GM21737 (cell line): Measurements from ENCODE around the gene PLEKHH1.

Source experiments
- ATAC-seq: cut with Tn5 transposase; IDR thresholded peaks from one replicate; pipeline ENCODE4 v1.9.1; 2021; ENCODE audit warnings: mild to moderate bottlenecking, moderate library complexity; ENCODE audit not compliant: unreplicated experiment

PLEKHH1 gene

DNA sequence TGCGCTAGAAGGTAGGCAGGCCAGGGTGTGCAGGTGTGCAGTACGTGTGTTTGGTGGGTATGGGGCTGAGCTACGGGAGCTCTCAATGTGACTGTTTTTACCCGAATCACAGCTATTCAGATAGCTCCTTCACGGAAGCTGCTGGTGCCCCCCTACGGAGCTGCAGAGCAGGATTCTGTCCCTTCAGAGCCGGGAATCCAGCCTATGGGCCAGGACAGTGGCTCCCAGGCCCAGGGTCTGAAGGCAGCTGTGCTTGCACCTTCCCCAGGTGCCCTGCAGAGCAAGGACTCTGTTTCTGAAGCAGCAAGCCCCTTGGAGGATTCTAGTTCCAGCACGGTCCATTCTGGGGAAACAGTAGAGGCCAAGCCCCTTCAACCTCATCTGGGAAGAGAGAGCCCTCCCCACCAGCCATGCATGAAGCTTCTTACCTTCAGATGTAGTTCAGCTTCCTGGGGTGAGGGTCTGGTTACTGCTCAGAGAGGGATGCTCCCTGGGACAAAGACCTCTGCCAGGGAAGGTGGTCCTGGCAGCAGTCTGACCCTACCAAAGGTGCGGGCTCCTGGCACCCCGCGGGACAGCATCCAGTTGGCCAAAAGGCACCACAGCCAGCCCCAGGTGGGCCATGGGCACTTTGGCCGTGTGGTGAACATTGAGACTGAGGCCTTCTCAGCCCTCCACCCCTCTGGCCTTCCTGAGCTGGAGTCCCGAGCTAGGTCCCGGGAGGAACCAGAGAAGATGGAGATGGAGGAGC, 29.1 kb downstream of the PLEKHH1 start:
- ATAC-seq = no peak

DNA sequence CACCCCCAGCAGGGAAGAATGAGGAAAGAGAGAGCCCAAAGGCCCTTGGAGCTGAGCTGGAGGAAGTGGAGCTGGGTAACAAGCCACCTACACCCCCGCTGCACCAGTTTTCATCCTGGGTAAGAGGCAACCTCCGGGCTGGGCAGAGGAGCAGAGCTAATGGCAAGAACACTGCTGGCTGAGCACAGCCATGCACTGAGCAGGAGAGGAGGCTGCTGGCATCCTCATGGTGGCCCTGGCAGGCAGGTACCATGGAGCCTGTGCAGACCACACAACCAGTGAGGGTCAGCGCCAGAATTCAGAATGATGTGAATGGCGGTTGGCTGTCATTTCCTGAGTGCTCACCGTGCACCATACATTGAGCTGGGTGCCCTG, 29.7 kb downstream of the PLEKHH1 start:
- ATAC-seq = no peak

DNA sequence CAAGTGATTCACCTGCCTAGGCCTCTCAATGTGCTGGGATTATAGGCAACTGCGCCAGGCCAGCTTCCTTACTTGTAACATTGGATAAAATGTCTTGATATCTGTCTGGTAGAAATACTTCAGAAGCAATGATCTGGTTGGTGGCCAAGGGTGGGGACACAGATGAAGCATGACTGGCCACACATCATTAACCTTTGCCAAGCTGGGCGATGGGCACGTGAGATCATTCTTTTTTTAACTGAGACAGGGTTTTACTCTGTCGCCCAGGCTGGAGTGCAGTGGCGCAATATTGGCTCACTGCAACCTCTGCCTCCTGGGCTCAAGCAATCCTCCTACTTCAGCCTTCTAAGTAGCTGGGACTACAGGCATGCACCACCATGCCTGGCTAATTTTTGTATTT, 31.1 kb downstream of the PLEKHH1 start:
- ATAC-seq = no peak

DNA sequence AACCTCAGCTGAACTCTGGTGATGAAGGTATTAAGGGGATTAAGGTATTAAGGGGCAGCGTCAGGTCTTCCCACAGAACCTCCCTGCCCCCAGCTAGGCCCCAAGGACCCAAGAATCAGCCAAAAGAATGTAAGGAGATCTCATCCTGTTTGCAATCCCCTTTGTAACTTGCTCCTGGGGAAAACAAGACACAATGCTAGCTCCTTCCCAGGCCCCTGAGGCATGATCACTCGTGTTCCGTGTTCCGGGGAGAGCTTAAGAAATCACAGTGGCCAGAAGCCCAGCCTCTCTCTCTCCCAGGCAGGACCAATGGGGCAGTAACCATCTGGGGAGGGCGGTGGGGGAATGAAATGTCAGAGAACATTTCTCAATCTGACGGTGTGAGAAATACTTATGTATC, 33.8 kb downstream of the PLEKHH1 start:
- ATAC-seq = no peak

DNA sequence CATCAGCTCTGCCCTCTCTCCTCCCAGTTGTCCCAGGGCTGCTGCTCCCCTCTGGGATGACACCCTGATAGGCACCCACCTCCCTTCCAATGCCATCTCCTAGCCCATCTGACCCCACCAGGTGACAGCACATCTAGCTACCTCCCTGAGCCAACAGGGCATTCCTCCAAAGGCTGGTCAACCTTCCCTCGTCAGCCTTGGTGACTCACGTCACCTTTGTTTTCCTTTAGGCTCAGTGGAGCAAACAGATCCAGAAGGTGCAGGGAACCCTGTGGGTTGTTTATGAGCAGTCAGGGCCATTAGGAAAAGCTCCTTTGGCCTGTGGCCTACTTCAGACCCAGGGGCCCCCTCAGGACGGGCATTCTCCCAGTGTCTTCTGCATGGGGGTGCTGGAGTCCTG, 34.6 kb downstream of the PLEKHH1 start:
- ATAC-seq = no peak

DNA sequence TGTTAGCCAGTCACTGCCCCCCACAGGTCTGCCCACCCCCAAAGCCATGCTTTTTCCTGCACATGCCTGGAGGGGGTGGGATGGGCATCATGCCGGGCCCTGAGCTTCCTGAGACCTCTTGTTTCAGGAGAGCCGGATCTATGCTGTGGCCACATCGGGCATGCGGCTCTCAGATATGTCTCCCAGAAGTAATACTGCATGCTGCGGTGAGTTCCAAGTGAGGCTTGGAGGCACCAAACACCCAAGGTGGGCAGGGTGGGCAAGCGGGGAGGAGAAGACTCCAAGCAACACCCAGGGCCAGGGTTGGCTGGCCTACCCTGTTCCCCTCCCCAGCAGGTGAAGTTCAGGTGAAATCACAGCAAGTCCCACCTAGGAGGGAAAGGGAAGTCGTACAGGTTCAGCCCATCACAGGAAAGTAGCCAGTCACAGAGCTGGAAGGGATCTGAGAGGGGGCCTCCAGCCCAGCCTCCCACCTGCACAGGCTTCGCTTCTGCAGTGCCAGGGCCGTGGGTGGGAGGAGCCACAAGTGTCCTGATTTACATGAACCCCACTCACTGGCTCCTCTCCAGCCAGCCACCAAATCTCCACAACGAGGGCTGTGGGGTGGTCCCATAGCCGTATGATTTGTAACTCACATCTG, 36.0 kb downstream of the PLEKHH1 start:
- ATAC-seq = no peak

DNA sequence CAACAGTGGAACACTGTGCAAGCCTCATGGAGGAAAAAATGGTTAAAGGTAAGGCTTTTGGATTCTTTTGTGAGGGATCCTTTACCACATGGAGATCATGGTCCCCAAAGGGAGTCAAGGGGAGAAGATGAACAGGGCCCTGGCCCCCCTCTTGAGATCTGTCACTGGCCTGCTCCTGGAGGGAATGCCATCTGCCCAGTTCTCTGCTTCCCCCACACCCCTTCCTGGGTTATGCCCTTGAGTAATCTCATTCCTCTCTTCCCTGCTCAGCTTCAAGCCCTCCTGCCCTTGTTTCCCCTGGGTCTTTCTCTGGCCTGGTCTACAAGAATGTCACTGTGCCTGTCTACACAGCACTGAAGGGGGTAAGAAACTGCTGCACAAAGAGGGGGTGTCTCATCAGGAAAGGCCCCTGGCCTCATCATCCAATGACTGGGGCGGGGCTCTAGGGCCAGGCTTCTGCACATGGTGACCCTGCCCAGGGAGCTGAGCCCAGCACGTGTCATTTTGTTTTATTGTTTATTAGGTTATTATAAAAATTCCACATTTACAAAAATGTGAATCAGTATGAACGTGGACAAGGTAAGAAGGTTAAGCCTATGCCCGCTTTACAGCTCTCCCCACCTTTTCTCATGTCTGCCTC, 36.7 kb downstream of the PLEKHH1 start:
- ATAC-seq = no peak

DNA sequence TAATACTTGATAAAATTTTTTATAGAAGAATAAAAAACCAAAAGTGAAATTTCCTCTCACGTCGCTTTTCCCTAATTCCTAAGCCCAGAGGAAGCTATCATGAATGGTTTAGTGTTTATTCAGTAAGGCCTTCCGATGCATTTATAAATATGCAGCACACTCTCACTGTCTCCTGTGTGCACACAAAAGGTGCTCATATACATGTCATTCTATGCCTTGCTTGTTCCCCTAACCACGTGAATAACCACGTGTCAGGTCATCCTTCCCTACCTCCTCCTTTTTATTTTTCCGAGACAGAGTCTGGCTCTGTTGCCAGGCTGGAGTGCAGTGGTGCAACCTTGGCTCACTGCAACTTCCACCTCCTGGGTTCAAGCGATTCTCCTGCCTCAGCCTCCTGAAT, 37.4 kb downstream of the PLEKHH1 start:
- ATAC-seq = no peak

DNA sequence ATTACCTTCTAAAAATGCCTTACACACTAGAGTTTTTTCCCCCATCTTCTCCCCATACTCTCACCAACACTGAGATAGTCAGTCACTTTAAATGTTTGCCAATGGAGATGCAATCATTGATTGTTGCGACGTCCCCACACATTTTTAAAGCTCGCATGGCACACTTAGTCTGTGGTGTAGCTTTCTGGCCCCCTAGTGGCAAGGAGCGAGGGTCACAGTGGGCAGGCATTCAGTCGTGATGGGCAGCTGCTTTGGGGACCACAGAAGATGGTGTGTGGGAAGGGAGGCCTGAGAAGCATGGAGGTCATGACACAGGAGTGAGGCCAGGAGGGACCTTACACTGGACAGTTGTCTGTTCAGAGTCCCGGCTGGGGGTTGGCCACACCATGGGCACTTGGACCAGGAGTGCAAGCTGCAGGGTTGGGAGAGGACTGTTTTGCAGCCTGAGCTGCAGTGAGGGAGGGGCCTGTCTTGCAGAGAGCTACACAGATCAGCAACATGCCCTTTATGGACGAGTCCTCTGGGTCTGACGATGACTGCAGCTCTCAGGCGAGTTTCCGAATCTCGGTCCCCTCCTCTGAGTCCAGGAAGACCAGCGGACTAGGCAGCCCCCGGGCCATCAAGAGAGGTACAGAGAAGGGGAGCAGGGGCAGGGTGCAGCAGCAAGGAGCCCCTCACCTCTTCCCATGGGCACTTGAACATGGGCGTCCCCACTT, 38.3 kb downstream of the PLEKHH1 start:
- peak; percentile 64 for ATAC-seq

DNA sequence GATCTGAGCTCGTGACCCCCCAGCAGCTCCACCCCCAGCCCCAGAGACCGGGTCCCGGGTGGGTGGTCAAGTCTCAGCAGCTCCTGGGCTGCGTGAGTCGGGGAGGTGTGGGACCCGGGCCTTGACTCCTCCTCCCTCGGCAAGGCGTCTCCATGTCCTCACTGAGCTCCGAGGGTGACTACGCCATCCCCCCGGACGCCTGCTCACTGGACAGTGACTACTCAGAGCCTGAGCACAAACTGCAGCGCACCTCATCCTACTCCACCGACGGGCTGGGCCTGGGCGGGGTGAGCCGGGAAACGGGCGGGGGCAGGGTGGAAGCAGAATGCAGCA, 38.9 kb downstream of the PLEKHH1 start:
- ATAC-seq = no peak

DNA sequence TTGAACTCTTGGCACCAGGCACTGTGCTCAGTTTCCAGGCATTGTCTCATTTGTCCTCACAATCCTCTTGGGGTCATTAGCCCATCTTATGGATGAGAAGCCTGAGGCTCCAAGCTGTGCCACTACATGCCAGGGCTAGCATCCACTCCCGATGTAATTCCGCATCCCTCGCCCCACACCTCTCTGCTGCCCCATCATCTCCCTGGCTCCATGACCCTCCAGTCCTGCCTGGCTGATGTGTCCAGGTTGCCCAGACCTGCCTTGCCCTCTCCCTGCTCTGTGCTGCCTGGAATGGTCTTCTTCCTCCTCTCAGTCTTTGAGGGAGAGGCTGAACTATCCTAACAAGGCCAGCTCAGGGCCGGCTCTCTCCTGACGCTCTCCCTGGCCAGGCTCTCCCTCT, 39.5 kb downstream of the PLEKHH1 start:
- no peak for ATAC-seq

DNA sequence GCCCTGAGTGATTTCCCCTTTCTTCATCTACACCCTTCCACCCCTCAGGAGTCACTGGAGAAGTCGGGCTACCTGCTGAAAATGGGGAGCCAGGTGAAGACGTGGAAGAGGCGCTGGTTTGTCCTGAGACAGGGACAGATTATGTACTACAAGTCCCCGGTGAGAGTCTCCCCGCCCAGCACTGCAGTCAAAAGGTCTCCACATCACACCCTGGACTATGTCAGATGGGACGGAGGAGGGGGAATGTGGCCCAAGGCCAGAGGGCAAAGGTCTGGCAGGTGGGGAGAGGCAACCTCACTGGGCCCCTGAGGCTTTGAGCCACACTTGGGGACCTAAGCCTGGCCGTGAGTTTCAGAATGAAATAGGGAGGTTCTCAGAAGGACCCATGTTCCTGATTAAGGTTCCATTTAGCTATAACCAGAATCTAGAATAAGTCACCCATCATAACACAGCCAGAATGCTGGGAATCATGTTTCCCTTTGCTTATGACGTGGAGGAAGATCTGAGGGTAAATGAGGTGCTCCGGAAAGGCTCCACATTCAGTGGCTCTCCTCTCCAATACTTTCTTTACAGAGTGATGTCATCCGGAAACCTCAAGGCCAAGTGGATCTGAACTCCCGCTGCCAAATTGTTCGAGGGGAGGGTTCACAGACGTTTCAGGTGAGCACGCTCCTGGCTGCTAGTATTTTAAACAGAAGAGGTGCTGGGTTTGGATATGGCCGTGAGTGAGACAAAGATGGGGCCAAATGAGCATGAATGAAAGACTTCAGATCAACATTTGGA, 40.3 kb downstream of the PLEKHH1 start:
- ATAC-seq = no peak

DNA sequence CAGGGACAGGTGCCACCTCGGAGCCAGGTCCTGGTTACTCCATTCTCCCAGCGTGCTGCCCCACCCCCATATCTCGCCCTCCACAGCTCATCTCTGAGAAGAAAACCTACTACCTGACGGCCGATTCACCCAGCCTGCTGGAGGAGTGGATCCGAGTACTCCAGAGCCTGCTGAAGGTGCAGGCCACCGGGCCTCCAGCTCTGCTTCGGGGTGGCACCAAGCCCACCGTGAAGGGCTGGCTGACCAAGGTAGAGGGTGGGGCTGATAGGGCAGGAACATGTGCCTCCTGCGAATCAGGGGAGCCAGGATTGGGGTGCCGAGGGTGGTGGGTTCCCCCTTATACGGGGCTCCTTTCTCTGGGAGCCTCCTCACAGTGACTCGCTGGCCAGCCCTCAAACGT, 41.1 kb downstream of the PLEKHH1 start:
- no peak for ATAC-seq

DNA sequence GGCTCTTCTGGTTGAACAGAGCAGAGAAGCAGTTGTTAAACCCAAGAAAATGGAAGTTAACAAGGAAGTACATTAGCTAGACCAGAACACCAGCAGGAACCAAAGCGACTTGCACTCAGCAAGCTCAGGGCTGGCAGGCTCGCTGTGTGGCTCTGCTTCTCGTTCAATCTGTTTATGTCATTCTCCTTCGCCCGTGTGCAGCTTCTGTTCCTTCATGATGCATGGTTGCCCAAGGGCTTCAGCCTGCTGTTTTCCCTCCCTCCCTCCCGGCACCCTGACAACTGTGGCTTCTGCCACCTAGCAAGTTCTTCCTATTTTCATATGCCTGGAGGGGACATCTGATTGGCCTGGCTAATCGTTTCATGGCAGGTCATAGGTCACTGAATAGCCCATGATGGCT, 41.7 kb downstream of the PLEKHH1 start:
- ATAC-seq = no peak

DNA sequence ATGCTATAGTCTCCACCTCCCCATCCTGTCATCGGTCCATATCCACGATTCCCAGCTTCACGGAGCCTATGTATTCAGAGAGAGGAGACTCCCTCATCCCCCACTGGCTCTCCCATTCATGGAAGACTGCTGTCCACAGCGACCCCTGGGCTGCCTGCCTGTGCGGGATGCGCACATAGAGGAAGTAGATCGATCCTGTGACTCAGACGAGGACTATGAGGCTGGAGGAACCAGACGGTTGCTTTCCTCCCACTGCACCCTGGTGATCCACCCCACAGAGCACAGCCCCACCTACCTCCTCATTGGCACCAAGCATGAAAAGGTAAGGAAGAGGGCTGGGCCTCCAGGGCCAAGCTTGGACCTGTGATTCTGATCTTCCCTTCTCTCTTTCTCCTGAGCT, 42.6 kb downstream of the PLEKHH1 start:
- no peak for ATAC-seq

DNA sequence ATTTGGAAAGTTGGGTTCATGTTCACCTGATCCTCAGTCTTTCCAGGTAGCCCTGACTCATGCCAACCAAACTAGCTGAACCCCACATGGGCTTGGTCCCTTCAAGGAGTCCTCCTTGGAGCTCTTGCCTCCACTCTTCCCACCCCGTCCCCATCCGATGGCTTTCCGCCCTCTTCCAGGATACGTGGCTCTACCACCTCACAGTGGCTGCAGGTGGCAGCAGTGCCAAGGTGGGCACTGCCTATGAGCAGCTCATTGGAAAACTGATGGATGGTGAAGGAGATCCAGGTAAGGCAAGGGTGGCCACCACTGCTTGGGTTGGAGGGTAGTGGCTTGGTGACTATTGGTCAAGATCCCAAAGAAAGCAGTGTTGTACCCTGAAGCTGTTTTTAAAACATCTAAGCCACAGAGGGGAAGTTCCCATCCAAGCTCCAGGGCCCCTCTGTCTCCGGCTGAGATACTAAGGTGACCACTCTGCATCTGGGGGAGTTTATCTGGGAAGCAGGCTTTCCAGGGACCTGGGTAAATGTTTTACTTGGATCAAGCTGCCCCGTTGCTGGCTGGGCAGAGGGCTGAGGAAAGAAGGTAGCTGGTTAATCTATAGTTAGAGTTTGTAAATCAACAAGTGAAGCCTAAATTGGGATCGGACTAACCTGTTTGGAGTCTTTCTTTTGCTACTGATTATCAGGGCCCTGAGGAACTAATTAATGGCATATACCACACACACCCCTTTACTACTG, 43.3 kb downstream of the PLEKHH1 start:
- ATAC-seq = no peak

DNA sequence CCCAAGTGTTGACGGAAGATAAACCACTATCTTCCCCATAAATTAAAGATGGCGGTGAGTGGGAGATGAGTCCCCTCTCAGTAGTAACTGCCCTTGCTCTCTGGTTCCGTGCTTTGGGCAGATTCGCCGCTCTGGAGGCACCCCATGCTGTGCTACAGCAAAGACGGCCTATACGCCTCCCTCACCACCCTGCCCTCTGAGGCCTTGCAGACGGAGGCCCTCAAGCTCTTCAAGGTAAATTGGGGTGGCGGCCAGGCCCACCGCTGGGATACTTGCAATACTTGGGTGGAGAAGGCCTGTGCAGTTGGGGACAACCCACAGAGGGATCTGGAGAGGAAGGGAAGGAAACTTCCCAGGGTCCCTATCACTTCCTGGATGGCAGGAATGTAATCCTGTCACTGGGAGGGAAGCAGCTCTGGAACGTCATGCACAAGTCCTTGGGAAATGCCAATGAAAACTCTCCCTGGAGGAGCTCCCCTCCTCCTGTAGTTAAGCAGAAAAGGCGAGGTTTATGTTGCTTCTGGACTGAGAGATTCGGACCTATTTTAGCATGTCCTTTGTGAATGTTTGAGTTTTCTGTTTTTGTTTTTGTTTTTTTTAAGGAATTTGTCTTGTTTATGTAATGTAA, 44.2 kb downstream of the PLEKHH1 start:
- ATAC-seq = no peak

DNA sequence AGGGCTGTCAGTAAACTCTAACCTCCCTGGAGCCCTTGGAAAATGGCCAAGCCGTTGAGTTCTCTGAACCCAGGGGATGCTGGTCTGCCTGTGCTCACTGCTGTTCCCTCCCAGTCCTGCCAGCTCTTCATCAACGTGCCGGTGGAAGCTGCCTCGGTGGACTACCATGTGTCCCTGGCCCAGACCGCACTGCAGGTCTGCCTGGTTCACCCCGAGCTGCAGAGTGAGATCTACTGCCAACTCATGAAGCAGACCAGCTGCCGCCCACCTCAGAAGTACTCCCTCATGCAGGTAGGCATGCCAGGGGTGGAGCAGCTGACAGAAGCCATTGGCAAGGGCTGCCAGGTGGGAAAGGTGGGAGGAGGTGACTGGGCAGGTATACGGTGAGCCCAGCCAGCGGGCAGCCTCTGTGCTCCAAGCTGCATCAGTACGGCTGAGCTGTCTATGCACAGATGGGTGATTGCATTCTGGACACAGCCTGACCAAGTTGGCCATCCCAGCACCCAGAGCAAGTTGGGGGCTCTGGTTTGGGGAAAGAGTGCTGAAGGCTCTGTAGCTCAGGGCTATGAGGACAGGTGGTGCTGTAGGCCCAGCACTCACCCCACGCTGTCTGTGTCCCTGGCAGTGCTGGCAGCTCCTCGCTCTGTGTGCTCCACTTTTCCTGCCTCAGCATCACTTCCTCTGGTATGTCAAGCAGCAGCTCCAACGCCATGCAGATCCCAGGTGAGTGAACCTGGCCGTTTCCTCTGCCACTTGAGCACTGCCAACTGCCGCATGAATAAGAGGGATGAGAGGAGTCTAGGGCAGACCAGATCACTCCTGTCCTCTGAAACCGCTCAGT, 45.0 kb downstream of the PLEKHH1 start:
- ATAC-seq = no peak

DNA sequence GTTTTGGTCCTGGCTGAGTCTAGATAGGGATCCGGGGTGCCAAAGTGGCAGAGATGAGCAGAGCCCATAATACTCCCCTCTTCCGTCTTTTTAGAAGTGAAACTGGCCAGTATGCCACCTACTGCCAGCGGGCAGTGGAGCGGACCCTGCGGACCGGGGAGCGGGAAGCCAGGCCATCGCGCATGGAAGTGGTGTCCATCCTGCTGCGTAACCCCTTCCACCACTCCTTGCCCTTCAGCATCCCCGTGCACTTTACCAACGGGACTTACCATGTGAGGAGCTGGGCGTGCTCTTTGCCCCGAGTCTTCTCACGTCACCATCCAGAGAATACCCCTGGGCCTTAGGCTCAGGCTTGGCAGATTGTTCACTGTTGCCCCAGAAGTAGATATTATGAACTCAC, 46.0 kb downstream of the PLEKHH1 start:
- no peak for ATAC-seq
